BLaER1 treated with 17β-estradiol and CSF1 and Interleukin-3, amounts not matched to agents 10 nM and 100 nM (cell line): Measurements from ENCODE around the gene WFS1.

Experiments used
- H3K27ac ChIP-seq, 11 experiments: shearing (Covaris generic); formaldehyde crosslinking; 2 replicates each; pipeline ENCODE4 v1.8.1; 2022
- H3K27me3 ChIP-seq, 11 experiments: shearing (Covaris generic); formaldehyde crosslinking; 2 replicates each; pipeline ENCODE4 v1.8.1; 2022
- H3K36me3 ChIP-seq, 11 experiments: shearing (Covaris generic); formaldehyde crosslinking; 2 replicates each; pipeline ENCODE4 v1.8.1; 2022
- H3K4me1 ChIP-seq, 10 experiments: shearing (Covaris generic); formaldehyde crosslinking; 2 replicates each; pipeline ENCODE4 v1.8.1; 2022
- H3K4me2 ChIP-seq, 11 experiments: shearing (Covaris generic); formaldehyde crosslinking; 2 replicates each; pipeline ENCODE4 v1.8.1; 2022
- H3K4me3 ChIP-seq, 10 experiments: shearing (Covaris generic); formaldehyde crosslinking; 2 replicates each; pipeline ENCODE4 v1.8.1; 2022
- H3K9ac ChIP-seq, 11 experiments: shearing (Covaris generic); formaldehyde crosslinking; 2 replicates each; pipeline ENCODE4 v1.8.1; 2022
- H3K9me3 ChIP-seq, 11 experiments: shearing (Covaris generic); formaldehyde crosslinking; replicated peaks in 1 of 11; 2 replicates each; pipeline ENCODE4 v1.8.1; 2022
- H4K20me1 ChIP-seq, 11 experiments: shearing (Covaris generic); formaldehyde crosslinking; 2 replicates each; pipeline ENCODE4 v1.8.1; 2022
- Cebpa-rat ChIP-seq, 11 experiments: shearing (Covaris generic); IDR thresholded peaks; 2 replicates each; pipeline ENCODE4 v1.8.1; 2022

WFS1 gene

GRCh38 chr4:6290769-6291547, 21.3 kb downstream of the WFS1 start:
- no peaks in the 10 kb centered on the region for H3K9me3 ChIP-seq
- no peak overlapping the region for H3K4me3 ChIP-seq
- no peak overlapping the region for H3K9ac ChIP-seq
- peak overlapping the region in 7 of 11 experiments; percentile 3 to 68 (median 25); a peak in 7 of 22 replicates for H3K4me2 ChIP-seq
- no peak for TF ChIP-seq Cebpa-rat (IDR thresholded peaks at IDR 0.05)
- H3K27ac ChIP-seq: no peak overlapping the region
- peaks cover 0 to 58% (median 3%) of the 10 kb centered on the region in 11 experiments; a peak in 9 of 22 replicates for H4K20me1 ChIP-seq
- peaks cover 9 to 81% (median 48%) of the 10 kb centered on the region in 11 experiments; a peak in 21 of 22 replicates for H3K36me3 ChIP-seq
- H3K4me1 ChIP-seq: peaks cover 0 to 44% (median 35%) of the 10 kb centered on the region in 10 experiments; a peak in 16 of 20 replicates
- H3K27me3 ChIP-seq: no peaks in the 10 kb centered on the region

- H3K9me3 ChIP-seq: no peaks in the 10 kb centered on the region
- H3K27ac ChIP-seq: no peak overlapping the region
- H3K4me2 ChIP-seq: peak overlapping the region in 8 of 11 experiments; percentile 14 to 68 (median 54); a peak in 14 of 22 replicates
- H3K27me3 ChIP-seq: no peaks in the 10 kb centered on the region
- no peak overlapping the region for H3K4me3 ChIP-seq
- no peak overlapping the region for H3K9ac ChIP-seq
- peaks cover 7 to 86% (median 48%) of the 10 kb centered on the region in 11 experiments; a peak in 21 of 22 replicates for H3K36me3 ChIP-seq
- peaks cover 0 to 56% (median 0%) of the 10 kb centered on the region in 11 experiments; a peak in 6 of 22 replicates for H4K20me1 ChIP-seq
- no peak for TF ChIP-seq Cebpa-rat (IDR thresholded peaks at IDR 0.05)
- peaks cover 0 to 50% (median 37%) of the 10 kb centered on the region in 10 experiments; a peak in 16 of 20 replicates for H3K4me1 ChIP-seq
Observed at GRCh38 chr4:6291784-6292297, 22.2 kb downstream of the WFS1 start.

DNA sequence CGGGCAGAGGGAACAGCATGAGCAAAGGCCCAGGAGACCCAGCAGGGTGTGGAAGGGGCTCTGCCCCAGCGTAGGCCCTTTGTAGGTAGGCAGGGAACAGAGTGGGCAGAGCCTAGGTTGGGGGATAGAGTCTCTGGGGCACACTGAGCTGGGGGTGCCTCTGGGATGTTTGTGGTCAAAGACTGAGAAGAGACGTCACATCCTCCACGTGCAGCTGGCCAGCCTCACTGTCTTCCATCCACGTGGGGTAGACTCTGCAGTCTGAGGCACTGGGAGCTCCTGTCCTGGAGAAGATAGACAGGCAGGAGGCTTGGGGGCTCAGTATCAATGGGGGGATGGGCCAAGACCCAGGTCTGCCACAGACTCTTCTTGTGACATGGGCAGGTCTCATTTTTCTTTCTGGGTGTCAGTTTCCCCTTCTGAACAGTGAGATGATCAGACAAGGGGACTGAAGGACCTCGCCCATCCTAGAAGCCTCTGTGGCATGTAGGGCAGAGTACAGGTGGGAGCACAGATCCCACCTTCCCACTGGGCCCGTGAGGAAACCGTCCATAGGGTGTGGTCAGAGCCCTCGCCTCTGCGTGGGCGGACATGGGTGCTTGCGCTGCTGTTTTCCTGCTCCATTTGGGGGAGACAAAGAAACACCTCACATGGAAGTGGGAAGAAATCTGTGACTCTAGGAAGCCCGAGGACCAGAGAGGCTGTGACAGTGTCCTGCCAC, 22.9 kb downstream of the WFS1 start:
- Histone ChIP-seq H3K9me3 (no peaks in the 10 kb centered on the region), H4K20me1 (peaks cover 0 to 49% (median 0%) of the 10 kb centered on the region in 11 experiments; a peak in 5 of 22 replicates), H3K4me3 (no peak overlapping the region), H3K4me1 (peaks cover 1 to 57% (median 44%) of the 10 kb centered on the region in 10 experiments; a peak in 17 of 20 replicates), H3K27me3 (no peaks in the 10 kb centered on the region), H3K4me2 (peak overlapping the region in 10 of 11 experiments; percentile 7 to 68 (median 53); a peak in 15 of 22 replicates), H3K27ac (peak overlapping the region in 2 of 11 experiments; percentile 18 to 33; a peak in 2 of 22 replicates), H3K9ac (peak overlapping the region in 2 of 11 experiments; percentile 15 to 19; a peak in 2 of 22 replicates), H3K36me3 (peaks cover under 1 to 80% (median 41%) of the 10 kb centered on the region in 11 experiments; a peak in 19 of 22 replicates)
- TF ChIP-seq Cebpa-rat (IDR thresholded peaks at IDR 0.05): no peak

DNA sequence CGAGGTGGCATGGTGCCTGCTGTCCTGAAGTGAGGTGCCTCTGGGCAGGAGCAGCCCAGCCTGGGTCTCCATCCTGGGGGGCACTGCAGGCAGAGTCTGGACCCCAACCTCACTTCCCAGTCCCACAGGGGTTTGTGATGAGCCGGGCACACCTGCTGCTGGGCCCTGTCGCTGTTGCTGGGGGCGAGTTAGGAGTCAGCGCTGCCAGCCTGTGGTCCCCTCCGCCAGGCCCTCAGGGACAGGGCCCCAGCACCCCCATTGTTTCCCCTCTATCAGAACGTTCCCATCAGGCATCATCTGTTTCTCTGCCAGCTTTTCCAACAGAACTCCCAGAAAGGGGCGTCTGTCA, 23.4 kb downstream of the WFS1 start:
- H3K4me1 ChIP-seq: peaks cover 7 to 63% (median 49%) of the 10 kb centered on the region in 10 experiments
- H3K9ac ChIP-seq: peak overlapping the region in 1 of 11 experiments; percentile 19; a peak in 1 of 22 replicates
- peaks cover 0 to 76% (median 38%) of the 10 kb centered on the region in 11 experiments; a peak in 18 of 22 replicates for H3K36me3 ChIP-seq

GRCh38 chr4:6293661-6294060, 24.0 kb downstream of the WFS1 start:
- Histone ChIP-seq H3K36me3 (peaks cover 0 to 70% (median 35%) of the 10 kb centered on the region in 11 experiments; a peak in 18 of 22 replicates), H3K27me3 (no peaks in the 10 kb centered on the region)
- TF ChIP-seq Cebpa-rat (IDR thresholded peaks at IDR 0.05): no peak

More for the DNA sequence above, 23.4 kb downstream of the WFS1 start:
- Histone ChIP-seq H3K4me3 (no peak overlapping the region), H3K4me2 (peak overlapping the region in 9 of 11 experiments; percentile 9 to 68 (median 53); a peak in 14 of 22 replicates), H3K9me3 (no peaks in the 10 kb centered on the region), H4K20me1 (peaks cover 0 to 47% (median 0%) of the 10 kb centered on the region in 11 experiments; a peak in 5 of 22 replicates), H3K27ac (peak overlapping the region in 2 of 11 experiments; percentile 18 to 33; a peak in 2 of 22 replicates), H3K27me3 (no peaks in the 10 kb centered on the region)
- no peak for TF ChIP-seq Cebpa-rat (IDR thresholded peaks at IDR 0.05)

DNA sequence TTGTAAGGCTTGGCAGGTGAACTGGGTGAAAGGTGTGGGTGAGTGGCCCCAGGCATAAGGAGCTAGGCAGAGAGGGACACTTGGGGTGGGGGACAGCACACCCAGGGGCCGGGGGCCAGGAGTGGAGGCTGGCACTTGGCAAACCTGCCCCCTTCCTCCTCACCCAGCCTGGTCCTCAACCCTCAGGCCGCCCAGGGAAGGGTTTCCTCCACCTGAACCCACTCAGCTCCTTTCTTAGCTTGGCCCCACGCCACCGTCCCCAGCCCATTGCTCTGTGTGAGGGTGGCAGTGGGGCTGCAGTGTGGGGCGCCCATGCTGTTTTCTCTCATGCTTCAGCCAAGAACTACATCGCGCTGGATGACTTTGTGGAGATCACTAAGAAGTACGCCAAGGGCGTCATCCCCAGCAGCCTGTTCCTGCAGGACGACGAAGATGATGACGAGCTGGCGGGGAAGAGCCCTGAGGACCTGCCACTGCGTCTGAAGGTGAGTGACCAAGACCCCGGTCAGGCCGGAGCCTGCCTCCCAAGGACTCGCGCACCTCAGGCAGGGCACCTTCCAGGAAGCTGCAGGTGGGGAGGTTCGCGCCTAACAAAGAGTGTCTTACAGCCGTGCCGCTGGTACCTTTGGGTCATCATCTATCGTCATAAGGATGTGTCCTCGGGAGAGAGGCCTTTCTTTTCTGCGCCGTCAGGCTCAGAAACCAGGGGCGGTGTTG, 25.2 kb downstream of the WFS1 start:
- H3K36me3 ChIP-seq: peaks cover 0 to 62% (median 25%) of the 10 kb centered on the region in 11 experiments; a peak in 18 of 22 replicates
- no peak overlapping the region for H3K4me2 ChIP-seq
- no peaks in the 10 kb centered on the region for H3K9me3 ChIP-seq
- H3K27me3 ChIP-seq: no peaks in the 10 kb centered on the region
- no peak for TF ChIP-seq Cebpa-rat (IDR thresholded peaks at IDR 0.05)
- H3K9ac ChIP-seq: no peak overlapping the region
- H3K27ac ChIP-seq: no peak overlapping the region
- peaks cover 0 to 39% (median 0%) of the 10 kb centered on the region in 11 experiments; a peak in 4 of 22 replicates for H4K20me1 ChIP-seq
- H3K4me1 ChIP-seq: peaks cover 17 to 63% (median 50%) of the 10 kb centered on the region in 10 experiments
- no peak overlapping the region for H3K4me3 ChIP-seq

More at GRCh38 chr4:6293661-6294060, 24.0 kb downstream of the WFS1 start:
- Histone ChIP-seq H3K9me3 (no peaks in the 10 kb centered on the region), H3K4me1 (peaks cover 13 to 65% (median 52%) of the 10 kb centered on the region in 10 experiments), H3K9ac (no peak overlapping the region), H4K20me1 (peaks cover 0 to 42% (median 0%) of the 10 kb centered on the region in 11 experiments; a peak in 5 of 22 replicates), H3K4me3 (no peak overlapping the region), H3K4me2 (no peak overlapping the region), H3K27ac (no peak overlapping the region)

DNA sequence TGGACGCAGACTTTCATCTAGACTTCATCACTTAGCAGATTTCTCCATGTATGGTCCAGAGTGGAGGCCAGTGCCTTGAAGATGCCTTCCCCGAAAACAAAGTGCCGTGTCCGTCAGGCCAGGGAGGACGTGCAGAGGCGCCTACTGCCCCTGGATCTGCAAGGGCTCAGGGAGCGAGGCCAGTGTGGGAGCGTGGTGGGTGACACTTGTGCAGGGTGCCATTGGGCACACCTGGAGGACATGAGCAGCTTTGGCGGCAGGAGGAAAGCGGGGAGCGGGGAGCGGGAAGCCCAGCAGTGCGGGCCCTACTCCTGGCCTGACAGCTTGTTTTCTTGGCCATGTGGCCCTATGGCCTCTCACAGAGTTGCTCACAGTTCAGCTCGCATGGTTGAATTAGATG, 25.8 kb downstream of the WFS1 start:
- Histone ChIP-seq H3K9me3 (no peaks in the 10 kb centered on the region; a peak in 1 of 22 replicates), H3K4me1 (peaks cover 17 to 60% (median 49%) of the 10 kb centered on the region in 10 experiments), H3K4me3 (no peak overlapping the region), H3K27ac (no peak overlapping the region), H3K36me3 (peaks cover 1 to 62% (median 24%) of the 10 kb centered on the region in 11 experiments; a peak in 21 of 22 replicates), H4K20me1 (peaks cover 0 to 34% (median 0%) of the 10 kb centered on the region in 11 experiments; a peak in 4 of 22 replicates), H3K4me2 (no peak overlapping the region), H3K27me3 (no peaks in the 10 kb centered on the region), H3K9ac (no peak overlapping the region)
- no peak for TF ChIP-seq Cebpa-rat (IDR thresholded peaks at IDR 0.05)

- Histone ChIP-seq H3K4me1 (peaks cover 17 to 60% (median 47%) of the 10 kb centered on the region in 10 experiments), H3K36me3 (peaks cover 7 to 63% (median 29%) of the 10 kb centered on the region in 11 experiments)
Observed at GRCh38 chr4:6296026-6296425, 26.4 kb downstream of the WFS1 start.

More at GRCh38 chr4:6296026-6296425, 26.4 kb downstream of the WFS1 start:
- H3K27me3 ChIP-seq: no peaks in the 10 kb centered on the region
- peaks cover 0 to 29% (median 0%) of the 10 kb centered on the region in 11 experiments; a peak in 4 of 22 replicates for H4K20me1 ChIP-seq
- peaks cover 0 to 5% (median 0%) of the 10 kb centered on the region in 11 experiments; a peak in 3 of 22 replicates for H3K9me3 ChIP-seq
- no peak overlapping the region for H3K27ac ChIP-seq
- H3K4me3 ChIP-seq: no peak overlapping the region
- H3K4me2 ChIP-seq: no peak overlapping the region
- H3K9ac ChIP-seq: no peak overlapping the region
- no peak for TF ChIP-seq Cebpa-rat (IDR thresholded peaks at IDR 0.05)
